GM19438 (cell line): ENCODE data around the gene RIIAD1.

Experiments used
- ATAC-seq: cut with Tn5 transposase; IDR thresholded peaks from one replicate; pipeline ENCODE4 v1.9.1; 2021; ENCODE audit warnings: low read depth; ENCODE audit not compliant: unreplicated experiment

Gene RIIAD1

GRCh38 chr1:151710187-151710840 is 11.0 kb upstream of the RIIAD1 start:
- no peak for ATAC-seq

- no peak for ATAC-seq
Measured at GRCh38 chr1:151711044-151711800, 10.1 kb upstream of the RIIAD1 start.

- ATAC-seq, result no peak
Measured at GRCh38 chr1:151711951-151712350, 9.4 kb upstream of the RIIAD1 start.

- ATAC-seq, result no peak
Measured at GRCh38 chr1:151713044-151713443, 8.3 kb upstream of the RIIAD1 start.

GRCh38 chr1:151713874-151714273 is 7.4 kb upstream of the RIIAD1 start:
- no peak for ATAC-seq

GRCh38 chr1:151714820-151715725 is 6.2 kb upstream of the RIIAD1 start:
- no peak for ATAC-seq

GRCh38 chr1:151715726-151716404 is 5.5 kb upstream of the RIIAD1 start:
- ATAC-seq, result no peak

- ATAC-seq, result no peak
Measured at GRCh38 chr1:151716405-151716762, 4.9 kb upstream of the RIIAD1 start.

- no peak for ATAC-seq
Measured at GRCh38 chr1:151716771-151717631, 4.3 kb upstream of the RIIAD1 start, which contains the start of gene CELF3. Gene CELF3, minus strand, starts transcription at chr1:151716803. Its CDS starts 783 bp downstream, at chr1:151716020.

- no peak for ATAC-seq
Measured at GRCh38 chr1:151718011-151718431, 3.3 kb upstream of the RIIAD1 start.

GRCh38 chr1:151718666-151719065 is 2.7 kb upstream of the RIIAD1 start:
- no peak for ATAC-seq

- no peak for ATAC-seq
Measured at GRCh38 chr1:151720125-151720524, 1.2 kb upstream of the RIIAD1 start.

- no peak for ATAC-seq
Measured at GRCh38 chr1:151720554-151720953, 768 bp upstream of the RIIAD1 start.

- ATAC-seq, result no peak
Measured at GRCh38 chr1:151721788-151722510, 627 bp downstream of the RIIAD1 start.

GRCh38 chr1:151723726-151724370 is 2.5 kb downstream of the RIIAD1 start:
- no peak for ATAC-seq

- ATAC-seq, result no peak
Measured at GRCh38 chr1:151728151-151729054, 7.1 kb downstream of the RIIAD1 start.

GRCh38 chr1:151729157-151729965 is 8.0 kb downstream of the RIIAD1 start:
- no peak for ATAC-seq
